Transverse colon (tissue), 4 donors: ENCODE data around the gene ERP44.

ENCODE experiments used
- CTCF ChIP-seq, 5 experiments: fragments of 200-600 bp in 3 of 5; fragments of 450-650 bp in 2 of 5; sonication (generic) in 3 of 5; IDR thresholded peaks; 1 replicate in 2 of 5; 2 replicates in 3 of 5; pipeline ENCODE4 v1.5.1; 2016 to 2017; ENCODE audit warnings: antibody characterized with exemption in 5 of 5, inconsistent platforms in 3 of 5, mild to moderate bottlenecking in 2 of 5, moderate library complexity in 1 of 5
- EP300 ChIP-seq: sonication (generic); formaldehyde crosslinking; IDR thresholded peaks from one replicate; pipeline ENCODE4 v1.6.1; 2017; ENCODE audit warnings: antibody characterized with exemption, low read depth
- POLR2AphosphoS5 ChIP-seq, 3 donors: sonication (generic); formaldehyde crosslinking; IDR thresholded peaks; one replicate each; pipeline ENCODE4 v1.6.1; 2016; ENCODE audit warnings: antibody characterized with exemption in 3 of 3

GRCh38 chr9:100108559-100108958, 9.8 kb upstream of the ERP44 start:
- no peak for TF ChIP-seq CTCF (IDR thresholded peaks at IDR 0.05)
- TF ChIP-seq EP300 = no peak
- no peak for TF ChIP-seq POLR2AphosphoS5 (IDR thresholded peaks at IDR 0.05)
